Panc1 (cell line): Measurements from ENCODE around the gene SHISAL2A. TPM values are rescaled to one million over a fixed set of nuclear protein-coding genes. Genes with fewer than 3 reads are reported as not detected.

ENCODE experiments used
- ATAC-seq: fragments of 200-7000 bp; cut with Tn5 transposase; 2 replicates; pipeline ENCODE4 v1.9.1; 2020; ENCODE audit warnings: mild to moderate bottlenecking, moderate library complexity
- BruUV-seq: library from RNA; stranded (reverse); fragments of 400-500 nt; replicated peaks from 2 replicates; lab custom pipeline; 2021; lab: Mats Ljungman, UMichigan
- CTCF ChIA-PET: fragments of 300-600 bp; sonication (Branson Sonifier 250); formaldehyde crosslinking; loops from one replicate; lab custom pipeline; 2022; ENCODE audit warnings: antibody characterized with exemption; lab: Charles Lee
- POLR2A ChIA-PET: fragments of 300-600 bp; sonication (Branson Sonifier 250); formaldehyde crosslinking; loops from one replicate; lab custom pipeline; 2022; ENCODE audit warnings: antibody characterized with exemption; lab: Charles Lee
- DNase-seq: peaks from one replicate; pipeline ENCODE4 v3.0.0-alpha.2; 2010; ENCODE audit warnings: low read depth, low spot score
- H3K27ac ChIP-seq: 2 replicates; pipeline ENCODE4 v1.5.1; 2011; ENCODE audit warnings: mild to moderate bottlenecking, low read length, inconsistent platforms
- H3K27me3 ChIP-seq: fragments of 200-500 bp; sonication (Bioruptor generic); 2 replicates; pipeline ENCODE4 v1.6.0; 2014; ENCODE audit warnings: low read length, inconsistent platforms; ENCODE audit not compliant: control insufficient read depth, insufficient read depth
- H3K36me3 ChIP-seq: fragments of 200-500 bp; sonication (Bioruptor generic); 2 replicates; pipeline ENCODE4 v1.5.1; 2014; ENCODE audit warnings: inconsistent platforms, mild to moderate bottlenecking, low read length, moderate library complexity; ENCODE audit not compliant: control insufficient read depth, insufficient read depth
- H3K4me1 ChIP-seq: 2 replicates; pipeline ENCODE4 v1.5.1; 2011; ENCODE audit warnings: inconsistent platforms, mild to moderate bottlenecking, low read length, moderate library complexity; ENCODE audit not compliant: control insufficient read depth, insufficient read depth
- H3K4me3 ChIP-seq, 2 experiments: 2 replicates each; pipeline ENCODE4 v1.5.1; 2011 to 2012; ENCODE audit warnings: low read depth in 2 of 2, low read length in 2 of 2, mild to moderate bottlenecking in 2 of 2, inconsistent platforms in 1 of 2, moderate library complexity in 1 of 2
- H3K9me3 ChIP-seq: fragments of 200-500 bp; sonication (Bioruptor generic); 2 replicates; pipeline ENCODE4 v1.5.1; 2014; ENCODE audit warnings: low read depth, mild to moderate bottlenecking, inconsistent platforms, low read length, moderate library complexity; ENCODE audit not compliant: control insufficient read depth, insufficient read depth
- POLR2AphosphoS5 ChIP-seq: IDR thresholded peaks from 2 replicates; pipeline ENCODE4 v1.6.1; 2012; ENCODE audit warnings: mild to moderate bottlenecking, low read depth, low read length, moderate library complexity
- SIN3A ChIP-seq: IDR thresholded peaks from 2 replicates; pipeline ENCODE4 v1.6.1; 2012; ENCODE audit warnings: low read depth, mild to moderate bottlenecking, low read length, moderate library complexity, borderline replicate concordance; ENCODE audit not compliant: insufficient read depth
- TCF7L2 ChIP-seq: IDR thresholded peaks from 2 replicates; pipeline ENCODE4 v1.6.1; 2011; ENCODE audit warnings: mild to moderate bottlenecking, low read depth, low read length, inconsistent platforms
- in situ Hi-C: cut with HindIII; loops from 2 replicates; pipeline ENCODE4 v1.10.0; 2016; ENCODE audit warnings: low sequenced_read_pairs, low pct_unique_long_range_greater_than_20kb
- intact Hi-C: fragments of 100-400 bp; cut with micrococcal nuclease; formaldehyde crosslinking; loops from one replicate; pipeline ENCODE4 v1.10.0; 2022; ENCODE audit not compliant: unreplicated experiment
- total RNA-seq: library from RNA; stranded (reverse); gene quantifications from one replicate; pipeline ENCODE4 v1.2.1, GENCODE V29; 2021; ENCODE audit not compliant: unreplicated experiment
- TF ChIP-seq, protein P1 (sequence below): fragments of 450-650 bp; IDR thresholded peaks from 2 replicates; pipeline ENCODE4 v1.5.1; 2017; ENCODE audit warnings: mild to moderate bottlenecking
- TF ChIP-seq, protein P2 (sequence below), 2 experiments: IDR thresholded peaks; 2 replicates each; pipeline ENCODE4 v1.6.1; 2011 to 2012; ENCODE audit warnings: low read depth in 2 of 2, control low read depth in 1 of 2, low read length in 1 of 2, mild to moderate bottlenecking in 1 of 2, moderate library complexity in 1 of 2; ENCODE audit not compliant: insufficient read depth in 1 of 2

The SHISAL2A gene
- total RNA-seq, 1 experiment from 2014 or later = 0.23 TPM

DNA sequence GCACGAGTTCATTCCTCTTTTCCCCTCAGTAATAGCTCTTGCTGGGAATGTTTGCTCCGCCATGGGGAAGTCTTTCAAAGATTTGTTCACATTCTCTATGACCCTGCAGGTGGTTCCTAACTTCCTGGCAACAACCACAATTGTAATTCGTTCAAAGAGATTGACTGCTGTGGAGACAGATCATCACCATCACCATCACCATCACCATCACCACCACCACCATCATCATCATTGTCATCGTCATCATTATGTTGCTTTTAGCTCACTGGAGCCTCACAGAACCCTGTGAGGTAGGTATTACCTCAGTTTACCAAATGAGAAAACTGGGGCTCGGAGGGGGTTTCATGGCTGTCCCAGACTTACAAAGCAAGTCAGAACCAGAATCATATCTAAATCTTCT, 34.3 kb downstream of the SHISAL2A start:
- CTCF ChIA-PET = no interaction called here
- POLR2A ChIA-PET = no interaction called here
- intact Hi-C loops = loop anchor here (10.0 kb wide), 2 partner anchors 92 to 242 kb away; no protein-coding TSS in a partner anchor
- no peaks in the 10 kb centered on the region for H3K9me3 ChIP-seq
- peaks cover 15% of the 10 kb centered on the region; the same call in 1 of the 2 replicates for H3K4me1 ChIP-seq
- no peak for ATAC-seq
- in situ Hi-C loops = no loop called here
- TF ChIP-seq, protein P1, sequence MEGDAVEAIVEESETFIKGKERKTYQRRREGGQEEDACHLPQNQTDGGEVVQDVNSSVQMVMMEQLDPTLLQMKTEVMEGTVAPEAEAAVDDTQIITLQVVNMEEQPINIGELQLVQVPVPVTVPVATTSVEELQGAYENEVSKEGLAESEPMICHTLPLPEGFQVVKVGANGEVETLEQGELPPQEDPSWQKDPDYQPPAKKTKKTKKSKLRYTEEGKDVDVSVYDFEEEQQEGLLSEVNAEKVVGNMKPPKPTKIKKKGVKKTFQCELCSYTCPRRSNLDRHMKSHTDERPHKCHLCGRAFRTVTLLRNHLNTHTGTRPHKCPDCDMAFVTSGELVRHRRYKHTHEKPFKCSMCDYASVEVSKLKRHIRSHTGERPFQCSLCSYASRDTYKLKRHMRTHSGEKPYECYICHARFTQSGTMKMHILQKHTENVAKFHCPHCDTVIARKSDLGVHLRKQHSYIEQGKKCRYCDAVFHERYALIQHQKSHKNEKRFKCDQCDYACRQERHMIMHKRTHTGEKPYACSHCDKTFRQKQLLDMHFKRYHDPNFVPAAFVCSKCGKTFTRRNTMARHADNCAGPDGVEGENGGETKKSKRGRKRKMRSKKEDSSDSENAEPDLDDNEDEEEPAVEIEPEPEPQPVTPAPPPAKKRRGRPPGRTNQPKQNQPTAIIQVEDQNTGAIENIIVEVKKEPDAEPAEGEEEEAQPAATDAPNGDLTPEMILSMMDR = no peak
- TF ChIP-seq, protein P2, sequence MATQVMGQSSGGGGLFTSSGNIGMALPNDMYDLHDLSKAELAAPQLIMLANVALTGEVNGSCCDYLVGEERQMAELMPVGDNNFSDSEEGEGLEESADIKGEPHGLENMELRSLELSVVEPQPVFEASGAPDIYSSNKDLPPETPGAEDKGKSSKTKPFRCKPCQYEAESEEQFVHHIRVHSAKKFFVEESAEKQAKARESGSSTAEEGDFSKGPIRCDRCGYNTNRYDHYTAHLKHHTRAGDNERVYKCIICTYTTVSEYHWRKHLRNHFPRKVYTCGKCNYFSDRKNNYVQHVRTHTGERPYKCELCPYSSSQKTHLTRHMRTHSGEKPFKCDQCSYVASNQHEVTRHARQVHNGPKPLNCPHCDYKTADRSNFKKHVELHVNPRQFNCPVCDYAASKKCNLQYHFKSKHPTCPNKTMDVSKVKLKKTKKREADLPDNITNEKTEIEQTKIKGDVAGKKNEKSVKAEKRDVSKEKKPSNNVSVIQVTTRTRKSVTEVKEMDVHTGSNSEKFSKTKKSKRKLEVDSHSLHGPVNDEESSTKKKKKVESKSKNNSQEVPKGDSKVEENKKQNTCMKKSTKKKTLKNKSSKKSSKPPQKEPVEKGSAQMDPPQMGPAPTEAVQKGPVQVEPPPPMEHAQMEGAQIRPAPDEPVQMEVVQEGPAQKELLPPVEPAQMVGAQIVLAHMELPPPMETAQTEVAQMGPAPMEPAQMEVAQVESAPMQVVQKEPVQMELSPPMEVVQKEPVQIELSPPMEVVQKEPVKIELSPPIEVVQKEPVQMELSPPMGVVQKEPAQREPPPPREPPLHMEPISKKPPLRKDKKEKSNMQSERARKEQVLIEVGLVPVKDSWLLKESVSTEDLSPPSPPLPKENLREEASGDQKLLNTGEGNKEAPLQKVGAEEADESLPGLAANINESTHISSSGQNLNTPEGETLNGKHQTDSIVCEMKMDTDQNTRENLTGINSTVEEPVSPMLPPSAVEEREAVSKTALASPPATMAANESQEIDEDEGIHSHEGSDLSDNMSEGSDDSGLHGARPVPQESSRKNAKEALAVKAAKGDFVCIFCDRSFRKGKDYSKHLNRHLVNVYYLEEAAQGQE (IDR thresholded peaks at IDR 0.05; ENCODE audit: insufficient read depth in 1 of 2, low read depth in 2 of 2, low read length in 1 of 2) = no peak
- TF ChIP-seq POLR2AphosphoS5 (no peak), TCF7L2 (no peak), SIN3A (no peak)
- no peak overlapping the region for H3K27ac ChIP-seq
- no peak for DNase-seq
- no peak overlapping the region for H3K4me3 ChIP-seq
- no peaks in the 10 kb centered on the region for H3K36me3 ChIP-seq
- no peaks in the 10 kb centered on the region for H3K27me3 ChIP-seq
- no TSS peak for BruUV-seq

DNA sequence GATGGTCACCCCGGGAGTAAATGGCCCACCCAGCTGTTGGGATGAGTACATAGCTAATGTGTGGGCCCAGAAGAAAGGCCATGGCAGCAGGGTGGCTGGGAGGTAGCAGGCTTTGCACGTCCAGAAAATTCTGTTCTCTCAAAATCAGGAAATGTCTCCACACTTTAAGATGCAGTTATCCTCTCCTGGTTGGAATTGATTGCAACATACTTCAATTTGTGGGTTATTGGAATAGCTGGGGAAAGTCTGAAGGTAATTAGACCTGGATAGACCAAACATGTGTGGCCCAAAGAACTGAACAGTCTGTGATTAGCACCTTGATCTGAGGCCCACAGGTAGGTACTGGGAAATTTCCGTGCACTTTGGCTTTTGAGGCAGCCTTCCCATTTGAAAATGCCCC, 35.0 kb downstream of the SHISAL2A start:
- CTCF ChIA-PET = interaction anchor here (0.6 kb wide), 1 partner anchor 115 kb away, joined by 10 read pairs; the partner anchor contains the start of gene TUT4
- in situ Hi-C loops (no loop called here), intact Hi-C loops (loop anchor here (10.0 kb wide), 2 partner anchors 93 to 243 kb away; no protein-coding TSS in a partner anchor)
- Histone ChIP-seq H3K36me3 (no peaks in the 10 kb centered on the region), H3K4me3 (no peak overlapping the region), H3K9me3 (no peaks in the 10 kb centered on the region), H3K4me1 (peaks cover 9% of the 10 kb centered on the region; the same call in 1 of the 2 replicates), H3K27me3 (no peaks in the 10 kb centered on the region), H3K27ac (no peak overlapping the region)
- BruUV-seq = no TSS peak
- TF ChIP-seq TCF7L2 (no peak), POLR2AphosphoS5 (no peak), SIN3A (no peak)
- TF ChIP-seq, protein P2 (IDR thresholded peaks at IDR 0.05; ENCODE audit: insufficient read depth in 1 of 2, low read depth in 2 of 2, low read length in 1 of 2) = no peak
- TF ChIP-seq, protein P1 = no peak
- DNase-seq (no peak), ATAC-seq (no peak)
- POLR2A ChIA-PET = no interaction called here
